IMR-90 (cell line): ENCODE data around the gene TBC1D8. TPM values are rescaled to one million over a fixed set of nuclear protein-coding genes. Genes with fewer than 3 reads are reported as not detected.

Experiments used
- ATAC-seq: fragments of 200-7000 bp; cut with Tn5 transposase; 2 replicates; pipeline ENCODE4 v1.9.1; 2020; ENCODE audit warnings: low read depth, mild to moderate bottlenecking, moderate library complexity
- BruUV-seq: library from RNA; stranded (reverse); fragments of 400-500 nt; replicated peaks from 2 replicates; lab custom pipeline; 2021; lab: Mats Ljungman, UMichigan
- CTCF ChIA-PET: fragments of 300-600 bp; formaldehyde crosslinking; extraction: SDS; loops from one replicate; lab custom pipeline; 2021; ENCODE audit warnings: antibody characterized with exemption; lab: Yijun Ruan, JAX
- POLR2A ChIA-PET: fragments of 300-600 bp; sonication (Branson Sonifier 250); formaldehyde crosslinking; loops from one replicate; lab custom pipeline; 2022; ENCODE audit warnings: antibody characterized with exemption; ENCODE audit not compliant: unreplicated experiment; lab: Charles Lee
- DNase-seq: peaks from one replicate; pipeline ENCODE4 v3.0.0; 2013
- H2AFZ ChIP-seq: replicated peaks from 2 replicates; pipeline ENCODE3; 2013; ENCODE audit warnings: low read length, mild to moderate bottlenecking; ENCODE audit not compliant: poor library complexity
- H2AK5ac ChIP-seq: 2 replicates; pipeline ENCODE4 v1.6.1; 2013; ENCODE audit warnings: low read depth, low read length, inconsistent platforms
- H2AK9ac ChIP-seq: replicated peaks from 2 replicates; pipeline ENCODE3; 2013; ENCODE audit warnings: mild to moderate bottlenecking, low read depth, low read length, moderate library complexity; ENCODE audit not compliant: poor library complexity
- H2BK120ac ChIP-seq: 2 replicates; pipeline ENCODE4 v1.6.1; 2013; ENCODE audit warnings: low read depth, low read length, inconsistent platforms
- H2BK15ac ChIP-seq: 3 replicates; pipeline ENCODE4 v1.6.1; 2013; ENCODE audit warnings: low read depth, low read length, inconsistent platforms
- H2BK20ac ChIP-seq: 2 replicates; pipeline ENCODE4 v1.6.1; 2013; ENCODE audit warnings: low read depth, mild to moderate bottlenecking, inconsistent platforms, low read length, moderate library complexity
- H2BK5ac ChIP-seq: 2 replicates; pipeline ENCODE4 v1.6.1; 2013; ENCODE audit warnings: mild to moderate bottlenecking, low read depth, low read length, inconsistent platforms; ENCODE audit not compliant: poor library complexity, severe bottlenecking
- H3K14ac ChIP-seq: replicated peaks from 2 replicates; pipeline ENCODE4 v1.6.1; 2013; ENCODE audit warnings: low read depth, low read length, inconsistent platforms
- H3K18ac ChIP-seq: 2 replicates; pipeline ENCODE4 v1.6.1; 2013; ENCODE audit warnings: low read depth, low read length, control low read depth
- H3K23ac ChIP-seq: 2 replicates; pipeline ENCODE4 v1.6.1; 2013; ENCODE audit warnings: low read depth, low read length, inconsistent platforms
- H3K27ac ChIP-seq: 2 replicates; pipeline ENCODE4 v1.5.1; 2013; ENCODE audit warnings: mild to moderate bottlenecking, control low read depth, low read length; ENCODE audit not compliant: insufficient read depth
- H3K27me3 ChIP-seq: 2 replicates; pipeline ENCODE4 v1.6.1; 2013; ENCODE audit warnings: low read length; ENCODE audit not compliant: control insufficient read depth, insufficient read depth
- H3K36me3 ChIP-seq: 2 replicates; pipeline ENCODE4 v1.6.1; 2013; ENCODE audit warnings: low read length, mixed read lengths; ENCODE audit not compliant: control insufficient read depth, insufficient read depth
- H3K4ac ChIP-seq: 2 replicates; pipeline ENCODE4 v1.6.1; 2013; ENCODE audit warnings: low read depth, low read length, inconsistent platforms
- H3K4me1 ChIP-seq: 2 replicates; pipeline ENCODE4 v1.6.1; 2013; ENCODE audit warnings: low read length, mixed read lengths; ENCODE audit not compliant: control insufficient read depth, insufficient read depth
- H3K4me2 ChIP-seq: 2 replicates; pipeline ENCODE4 v1.6.1; 2013; ENCODE audit warnings: low read depth, mild to moderate bottlenecking, control low read depth, low read length, moderate library complexity
- H3K4me3 ChIP-seq: 2 replicates; pipeline ENCODE4 v1.5.1; 2013; ENCODE audit warnings: low read depth, mild to moderate bottlenecking, control low read depth, low read length, moderate library complexity; ENCODE audit not compliant: insufficient read depth
- H3K56ac ChIP-seq: 2 replicates; pipeline ENCODE4 v1.6.1; 2013; ENCODE audit warnings: low read length, inconsistent platforms; ENCODE audit not compliant: insufficient read depth; ENCODE audit errors: extremely low read depth
- H3K79me1 ChIP-seq, 2 experiments: 2 replicates each; pipeline ENCODE4 v1.6.1; 2013; ENCODE audit warnings: low read length in 2 of 2, inconsistent platforms in 1 of 2, low read depth in 1 of 2
- H3K9ac ChIP-seq: 2 replicates; pipeline ENCODE4 v1.6.1; 2013; ENCODE audit warnings: low read depth, low read length, control low read depth
- H3K9me1 ChIP-seq: 2 replicates; pipeline ENCODE4 v1.6.1; 2013; ENCODE audit warnings: low read length, inconsistent platforms; ENCODE audit not compliant: insufficient read depth
- H3K9me3 ChIP-seq: 2 replicates; pipeline ENCODE4 v1.6.1; 2013; ENCODE audit warnings: low read length; ENCODE audit not compliant: control insufficient read depth, insufficient read depth
- H4K20me1 ChIP-seq: 2 replicates; pipeline ENCODE4 v1.6.1; 2013; ENCODE audit warnings: low read length, inconsistent platforms; ENCODE audit not compliant: insufficient read depth
- H4K5ac ChIP-seq: 2 replicates; pipeline ENCODE4 v1.6.1; 2013; ENCODE audit warnings: mild to moderate bottlenecking, low read depth, low read length, control low read depth
- H4K8ac ChIP-seq, 2 experiments: 2 replicates each; pipeline ENCODE4 v1.6.1; 2013; ENCODE audit warnings: low read depth in 2 of 2, low read length in 2 of 2, control low read depth in 1 of 2, inconsistent platforms in 1 of 2
- H4K91ac ChIP-seq: 2 replicates; pipeline ENCODE4 v1.6.1; 2013; ENCODE audit warnings: low read depth, low read length, inconsistent platforms; ENCODE audit not compliant: insufficient read depth
- CEBPB ChIP-seq: IDR thresholded peaks from 2 replicates; pipeline ENCODE4 v1.6.1; 2012; ENCODE audit warnings: low read depth, low read length, improper control_type of control experiment
- CHD1 ChIP-seq: IDR thresholded peaks from 2 replicates; pipeline ENCODE4 v1.6.1; 2012; ENCODE audit warnings: low read depth, low read length, improper control_type of control experiment
- MAFK ChIP-seq: IDR thresholded peaks from 2 replicates; pipeline ENCODE4 v1.6.1; 2012; ENCODE audit warnings: low read depth, low read length, improper control_type of control experiment
- MAZ ChIP-seq: IDR thresholded peaks from 2 replicates; pipeline ENCODE4 v1.6.1; 2012; ENCODE audit warnings: low read depth, mild to moderate bottlenecking, low read length, improper control_type of control experiment, moderate library complexity, borderline replicate concordance
- MXI1 ChIP-seq: IDR thresholded peaks from 2 replicates; pipeline ENCODE4 v1.6.1; 2012; ENCODE audit warnings: low read depth, mild to moderate bottlenecking, low read length, moderate library complexity, borderline replicate concordance
- NFE2L2 ChIP-seq: fragments of 150-350 bp; IDR thresholded peaks from 2 replicates; pipeline ENCODE4 v1.6.1; 2016; ENCODE audit warnings: low read depth, mild to moderate bottlenecking, low read length
- POLR2A ChIP-seq: IDR thresholded peaks from 2 replicates; pipeline ENCODE4 v1.6.1; 2012; ENCODE audit warnings: mild to moderate bottlenecking, low read depth, low read length
- RAD21 ChIP-seq: IDR thresholded peaks from 2 replicates; pipeline ENCODE4 v1.6.1; 2012; ENCODE audit warnings: low read length, improper control_type of control experiment
- WGBS, 2 experiments: methylation state at CpG; one replicate each; pipeline versions ENCODE4 v1.1.5 to v1.1.7; 2013; ENCODE audit warnings: missing lambda C conversion rate in 2 of 2; ENCODE audit not compliant: insufficient read length in 1 of 2; ENCODE audit errors: extremely low coverage in 2 of 2; 5-methylcytosine and 5-hydroxymethylcytosine counted together
- dilution Hi-C: fragments of 300-500 bp; cut with HindIII; formaldehyde crosslinking; loops from one replicate; pipeline ENCODE4 v1.14.3; 2018; ENCODE audit warnings: low sequenced_read_pairs; ENCODE audit not compliant: unreplicated experiment
- in situ Hi-C: fragments of 300-500 bp; cut with MboI; formaldehyde crosslinking; loops from 3 replicates; pipeline ENCODE4 v1.14.3; 2019; ENCODE audit warnings: low sequenced_read_pairs, inconsistent platforms, mixed read lengths
- intact Hi-C: fragments of 100-400 bp; cut with micrococcal nuclease; formaldehyde crosslinking; loops from 2 replicates; pipeline ENCODE4 v1.10.0; 2022
- polyA plus RNA-seq, 3 experiments: library from polyadenylated mRNA; depleted of rRNA; stranded (reverse); fragments of >200 nt; gene quantifications; 2 replicates each; pipeline ENCODE4 v1.2.3, GENCODE V29; 2012; ENCODE audit warnings: low replicate concordance in 1 of 3
- total RNA-seq: library from RNA; depleted of rRNA; stranded (reverse); fragments of >200 nt; gene quantifications from 2 replicates; pipeline ENCODE4 v1.2.3, GENCODE V29; 2012

The TBC1D8 gene
- total and polyA plus RNA-seq, 2 of the 4 experiments (the other 2 are of a cell fraction): 1.3 to 1.5 TPM

GRCh38 chr2:101130081-101130480, 21.1 kb downstream of the TBC1D8 start:
- Histone ChIP-seq H3K9me1 (peaks cover 3% of the 10 kb centered on the region), H3K4me3 (no peak overlapping the region), H3K4me2 (no peak overlapping the region), H3K14ac (no peak overlapping the region), H4K91ac (no peak overlapping the region), H4K20me1 (0 out of 2 replicates have a peak, but pooled peaks cover 5% of the 10 kb centered on the region), H3K18ac (no peak overlapping the region), H3K4me1 (no peaks in the 10 kb centered on the region), H3K36me3 (no peaks in the 10 kb centered on the region), H2BK15ac (no peak overlapping the region), H3K27ac (no peak overlapping the region), H2BK120ac (no peak overlapping the region), H2AK5ac (peak overlapping the region; percentile 24; the same call in 1 of the 2 replicates), H4K5ac (no peak overlapping the region), H3K4ac (peak overlapping the region; percentile 18; the same call in 1 of the 2 replicates), H3K56ac (no peak overlapping the region), H2BK20ac (no peak overlapping the region), H3K23ac (no peak overlapping the region; the same call in 1 of the 2 replicates), H4K8ac (no peak overlapping the region), H3K79me1 (peaks cover 3 to 21% of the 10 kb centered on the region in 2 experiments; a peak in 3 of 4 replicates), H3K9ac (no peak overlapping the region), H2AFZ (no peak overlapping the region), H2AK9ac (no peak overlapping the region), H3K9me3 (no peaks in the 10 kb centered on the region), H3K27me3 (no peaks in the 10 kb centered on the region), H2BK5ac (no peak overlapping the region)
- TF ChIP-seq MXI1 (no peak), RAD21 (no peak), CEBPB (no peak), MAFK (no peak), POLR2A (no peak), NFE2L2 (no peak), MAZ (no peak), CHD1 (no peak)
- CTCF ChIA-PET: no interaction called here
- intact Hi-C loops (no loop called here), in situ Hi-C loops (no loop called here), dilution Hi-C loops (no loop called here)
- WGBS, 2 experiments: 100% methylated on average over 2 of the region's 13 CpGs; no CpG with 5 or more reads in 1 of the 2 experiments
- no TSS peak for BruUV-seq
- no peak for ATAC-seq
- POLR2A ChIA-PET: no interaction called here
- DNase-seq: no peak
